Measurements from ENCODE around the gene CHD2. TPM values are rescaled to one million over a fixed set of nuclear protein-coding genes. Genes with fewer than 3 reads are reported as not detected.
"Not testable (repeated sequence)": the region's sequence is repeated elsewhere in the genome, so short reads cannot be mapped to it uniquely, and the experiment has no call there.

CHD2 gene
- total RNA-seq, 1 donor from 2014 or later, result 54.2 TPM

- H3K27me3 ChIP-seq (ENCODE audit: control insufficient read depth, insufficient read depth, low read length), result peaks cover 6% of the 10 kb centered on the region
- no peak for DNase-seq (ENCODE audit: low read depth)
- no peak overlapping the region for H3K4me3 ChIP-seq (ENCODE audit: low read depth, low read length)
- H3K36me3 ChIP-seq (ENCODE audit: control insufficient read depth, insufficient read depth, low read length), result no peaks in the 10 kb centered on the region
- no peak for TF ChIP-seq CTCF (IDR thresholded peaks at IDR 0.05; ENCODE audit: insufficient read depth, low read length, poor library complexity, severe bottlenecking)
These were observed 137.9 kb downstream of the CHD2 start for GRCh38 chr15:93037820-93038705.

DNA sequence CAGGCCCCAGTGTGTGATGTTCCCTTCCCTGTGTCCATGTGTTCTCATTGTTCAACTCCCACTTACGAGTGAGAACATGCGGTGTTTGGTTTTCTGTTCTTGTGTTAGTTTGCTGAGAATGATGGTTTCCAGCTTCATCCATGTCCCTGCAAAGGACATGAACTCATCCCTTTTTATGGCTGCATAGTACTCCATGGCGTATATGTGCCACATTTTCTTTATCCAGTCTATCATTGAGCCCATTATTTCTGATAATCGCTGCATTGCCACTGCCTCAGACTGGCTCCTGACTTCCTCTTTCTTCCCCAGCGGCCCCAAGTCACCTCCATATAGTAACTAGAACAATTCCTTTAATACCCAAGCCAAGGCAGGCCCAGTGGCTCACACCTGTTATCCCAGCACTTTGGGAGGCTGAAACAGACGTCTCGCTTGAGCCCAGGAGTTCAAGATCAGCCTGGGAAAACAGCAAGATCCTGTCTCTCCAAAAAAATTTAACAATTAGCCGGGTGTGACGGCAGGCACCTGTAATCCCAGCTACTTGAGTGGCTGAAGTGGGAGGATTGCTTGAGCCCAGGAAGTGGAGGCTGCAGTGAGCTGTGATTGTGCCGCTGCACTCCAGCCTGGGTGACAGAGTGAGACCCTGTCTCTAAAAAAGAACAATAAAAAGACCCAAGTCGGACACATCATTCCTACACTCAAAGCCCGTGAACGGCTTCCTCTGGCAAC, 139.6 kb downstream of the CHD2 start:
- not testable (repeated sequence) for H3K4me3 ChIP-seq (ENCODE audit: low read depth, low read length); H3K36me3 ChIP-seq (ENCODE audit: control insufficient read depth, insufficient read depth, low read length); H3K27me3 ChIP-seq (ENCODE audit: control insufficient read depth, insufficient read depth, low read length); DNase-seq (ENCODE audit: low read depth)

DNA sequence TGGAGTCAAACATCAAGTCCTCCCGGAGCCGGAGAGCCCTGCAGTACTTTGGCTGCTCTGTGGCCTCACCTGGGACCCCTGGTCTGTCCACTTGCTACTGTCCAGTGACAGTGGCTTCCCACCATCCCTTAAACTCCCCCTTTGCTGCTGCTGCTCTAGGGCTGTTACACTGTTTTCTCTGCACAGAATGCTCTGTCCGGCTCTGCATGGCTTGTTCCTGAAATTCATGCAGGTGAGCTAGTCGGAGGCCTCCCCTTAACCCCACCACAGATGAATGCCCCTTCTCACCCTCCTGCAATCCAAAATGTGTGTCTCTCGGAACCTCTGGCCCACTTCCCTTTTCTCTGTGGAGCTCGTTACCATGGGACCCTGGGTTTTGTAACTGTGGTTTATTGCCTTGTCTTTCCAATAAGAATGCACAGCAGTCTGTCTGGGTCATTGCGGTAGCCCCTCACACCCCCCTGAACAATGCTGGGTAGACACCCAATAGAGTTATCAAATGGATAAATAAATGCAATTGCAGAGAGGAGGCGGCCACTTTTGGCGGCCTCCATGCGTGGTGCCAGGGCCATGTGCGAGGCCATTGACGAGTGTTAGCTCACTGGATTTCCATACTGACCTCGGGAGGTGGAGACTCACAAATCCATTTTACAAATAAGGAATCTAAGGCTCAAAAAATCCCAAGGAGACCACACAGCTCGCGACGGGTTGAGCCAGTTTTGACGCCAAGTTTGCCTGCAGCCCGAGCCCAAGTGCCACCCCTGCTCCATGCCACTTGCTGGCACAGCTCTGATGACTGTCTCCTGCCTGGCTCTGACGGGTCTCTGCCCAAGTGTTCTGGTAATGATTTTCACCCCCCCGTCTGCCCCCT, 140.4 kb downstream of the CHD2 start:
- no peak for DNase-seq (ENCODE audit: low read depth)
- no peak for TF ChIP-seq CTCF (IDR thresholded peaks at IDR 0.05; ENCODE audit: insufficient read depth, low read length, poor library complexity, severe bottlenecking)
- no peaks in the 10 kb centered on the region for H3K36me3 ChIP-seq (ENCODE audit: control insufficient read depth, insufficient read depth, low read length)
- no peak overlapping the region for H3K4me3 ChIP-seq (ENCODE audit: low read depth, low read length)
- peaks cover 8% of the 10 kb centered on the region for H3K27me3 ChIP-seq (ENCODE audit: control insufficient read depth, insufficient read depth, low read length)

GRCh38 chr15:93041159-93041547, 141.0 kb downstream of the CHD2 start:
- no peaks in the 10 kb centered on the region for H3K36me3 ChIP-seq (ENCODE audit: control insufficient read depth, insufficient read depth, low read length)
- H3K4me3 ChIP-seq (ENCODE audit: low read depth, low read length), result no peak overlapping the region
- DNase-seq (ENCODE audit: low read depth), result no peak
- H3K27me3 ChIP-seq (ENCODE audit: control insufficient read depth, insufficient read depth, low read length), result peaks cover 8% of the 10 kb centered on the region
- no peak for TF ChIP-seq CTCF (IDR thresholded peaks at IDR 0.05; ENCODE audit: insufficient read depth, low read length, poor library complexity, severe bottlenecking)

DNA sequence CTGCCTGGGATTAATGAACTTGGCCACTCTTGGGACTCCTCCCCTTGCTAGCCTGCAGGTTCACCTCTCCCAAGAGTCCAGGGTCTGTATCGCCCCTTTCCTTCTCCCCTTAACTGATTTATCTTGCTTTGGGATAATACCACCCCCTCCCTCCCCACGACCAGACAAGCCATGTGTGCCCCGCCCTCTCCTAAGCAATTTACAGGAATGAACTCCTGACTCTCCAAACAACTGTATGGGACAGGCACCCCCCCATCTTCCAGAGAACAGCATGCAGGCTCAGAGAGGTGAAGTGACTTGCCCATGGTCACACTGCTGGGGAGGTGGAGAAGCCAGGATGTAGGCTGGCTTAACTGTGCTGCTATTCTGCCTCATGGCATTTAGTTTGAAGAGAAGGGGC, 142.1 kb downstream of the CHD2 start:
- Histone ChIP-seq H3K4me3 (ENCODE audit: low read depth, low read length) (no peak overlapping the region), H3K27me3 (ENCODE audit: control insufficient read depth, insufficient read depth, low read length) (peaks cover 5% of the 10 kb centered on the region), H3K36me3 (ENCODE audit: control insufficient read depth, insufficient read depth, low read length) (no peaks in the 10 kb centered on the region)
- no peak for DNase-seq (ENCODE audit: low read depth)
- TF ChIP-seq CTCF (IDR thresholded peaks at IDR 0.05; ENCODE audit: insufficient read depth, low read length, poor library complexity, severe bottlenecking), result no peak

Measured in kidney epithelial cell (primary cell).